Cardiac fibroblast (primary cell): ENCODE data around the gene IFNA17.
"Not testable (repeated sequence)": the region's sequence is repeated elsewhere in the genome, so short reads cannot be mapped to it uniquely, and the experiment has no call there.

ENCODE experiments used
- DNase-seq, 2 donors: peaks; one replicate each; pipeline versions ENCODE4 v3.0.0 to v3.0.0-alpha.2; 2010; ENCODE audit warnings: low read depth in 2 of 2
- H3K4me3 ChIP-seq, 2 donors: replicated peaks in 1 of 2; 1 replicate in 1 of 2; 2 replicates in 1 of 2; pipeline ENCODE4 v1.5.1; 2011; ENCODE audit warnings: low read depth in 2 of 2, low read length in 2 of 2, mild to moderate bottlenecking in 2 of 2, moderate library complexity in 1 of 2
- TF ChIP-seq, protein P1 (sequence below): IDR thresholded peaks from one replicate; pipeline ENCODE4 v1.5.1; 2011; ENCODE audit warnings: low read depth, mild to moderate bottlenecking, low read length, inconsistent platforms

Gene IFNA17

DNA sequence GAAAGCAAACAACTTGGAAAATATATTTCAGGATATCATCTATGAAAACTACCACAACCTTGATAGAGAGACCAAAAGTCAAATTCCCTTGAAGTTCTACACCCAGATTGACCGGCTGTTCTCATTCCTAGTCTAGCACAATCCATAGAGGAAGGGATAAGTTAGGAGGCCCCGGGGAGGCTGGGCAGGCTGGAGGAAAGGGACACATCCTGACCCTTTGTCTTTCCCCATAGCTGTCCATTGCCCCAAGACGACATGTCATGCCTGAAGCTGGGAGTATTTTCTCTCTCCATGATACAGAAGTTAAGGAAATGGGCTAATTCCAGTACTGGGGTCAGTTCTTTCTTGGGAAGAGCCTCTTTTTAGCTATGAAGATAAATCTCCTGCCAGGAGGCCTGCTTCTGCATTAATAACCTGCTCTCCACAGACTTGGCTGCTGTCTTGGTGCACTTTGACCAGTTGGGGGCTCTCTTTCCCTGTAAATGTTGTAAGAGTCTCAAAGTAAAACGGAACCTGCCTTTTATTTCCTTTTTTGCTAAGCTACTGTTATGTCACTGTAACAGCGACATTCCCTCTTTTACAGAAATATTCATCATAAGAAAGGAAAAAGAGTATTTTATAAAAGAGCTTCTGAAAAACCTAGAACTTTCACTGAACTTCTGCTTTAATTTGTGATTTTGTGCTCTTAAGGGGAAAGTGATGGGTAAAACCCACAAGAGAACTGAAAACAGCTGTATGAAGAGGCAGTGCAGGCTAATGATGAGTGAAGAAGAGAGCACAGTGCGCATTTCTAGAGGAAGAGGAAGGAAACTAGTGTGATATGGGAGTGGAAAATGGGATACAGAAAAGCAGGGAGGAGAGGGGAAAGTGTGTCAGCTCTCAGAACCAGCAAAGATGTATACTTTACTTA lies 32.9 kb downstream of the IFNA17 start:
- TF ChIP-seq, protein P1, sequence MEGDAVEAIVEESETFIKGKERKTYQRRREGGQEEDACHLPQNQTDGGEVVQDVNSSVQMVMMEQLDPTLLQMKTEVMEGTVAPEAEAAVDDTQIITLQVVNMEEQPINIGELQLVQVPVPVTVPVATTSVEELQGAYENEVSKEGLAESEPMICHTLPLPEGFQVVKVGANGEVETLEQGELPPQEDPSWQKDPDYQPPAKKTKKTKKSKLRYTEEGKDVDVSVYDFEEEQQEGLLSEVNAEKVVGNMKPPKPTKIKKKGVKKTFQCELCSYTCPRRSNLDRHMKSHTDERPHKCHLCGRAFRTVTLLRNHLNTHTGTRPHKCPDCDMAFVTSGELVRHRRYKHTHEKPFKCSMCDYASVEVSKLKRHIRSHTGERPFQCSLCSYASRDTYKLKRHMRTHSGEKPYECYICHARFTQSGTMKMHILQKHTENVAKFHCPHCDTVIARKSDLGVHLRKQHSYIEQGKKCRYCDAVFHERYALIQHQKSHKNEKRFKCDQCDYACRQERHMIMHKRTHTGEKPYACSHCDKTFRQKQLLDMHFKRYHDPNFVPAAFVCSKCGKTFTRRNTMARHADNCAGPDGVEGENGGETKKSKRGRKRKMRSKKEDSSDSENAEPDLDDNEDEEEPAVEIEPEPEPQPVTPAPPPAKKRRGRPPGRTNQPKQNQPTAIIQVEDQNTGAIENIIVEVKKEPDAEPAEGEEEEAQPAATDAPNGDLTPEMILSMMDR = peak; percentile 54
- DNase-seq = peak; percentile 11 to 33
- not testable (repeated sequence) for H3K4me3 ChIP-seq

DNA sequence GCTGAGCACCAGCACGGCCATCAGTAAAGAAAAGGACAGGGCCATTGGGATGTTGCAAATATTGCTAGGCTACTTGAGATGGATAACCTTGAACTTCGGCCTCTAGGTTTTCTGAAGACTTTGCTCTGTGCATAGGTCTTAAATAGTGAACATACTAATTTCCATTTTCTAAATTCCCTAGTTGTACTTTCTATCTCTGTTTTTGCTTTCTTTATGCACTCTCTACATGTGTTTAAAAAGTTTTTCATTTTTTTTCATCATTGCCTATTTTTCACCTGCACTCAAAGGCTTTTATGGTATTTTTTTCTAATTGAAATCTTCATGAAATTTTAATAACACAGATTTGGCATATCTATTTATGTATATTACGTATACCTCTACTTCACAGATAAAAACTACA lies 40.5 kb downstream of the IFNA17 start, which contains the start of gene IFNA4:
Gene IFNA4, minus strand, starts transcription at position 101 of the 400 bp plus-strand sequence. Its CDS starts 56 bp downstream, at position 45.
- not testable (repeated sequence) for DNase-seq, H3K4me3 ChIP-seq

DNA sequence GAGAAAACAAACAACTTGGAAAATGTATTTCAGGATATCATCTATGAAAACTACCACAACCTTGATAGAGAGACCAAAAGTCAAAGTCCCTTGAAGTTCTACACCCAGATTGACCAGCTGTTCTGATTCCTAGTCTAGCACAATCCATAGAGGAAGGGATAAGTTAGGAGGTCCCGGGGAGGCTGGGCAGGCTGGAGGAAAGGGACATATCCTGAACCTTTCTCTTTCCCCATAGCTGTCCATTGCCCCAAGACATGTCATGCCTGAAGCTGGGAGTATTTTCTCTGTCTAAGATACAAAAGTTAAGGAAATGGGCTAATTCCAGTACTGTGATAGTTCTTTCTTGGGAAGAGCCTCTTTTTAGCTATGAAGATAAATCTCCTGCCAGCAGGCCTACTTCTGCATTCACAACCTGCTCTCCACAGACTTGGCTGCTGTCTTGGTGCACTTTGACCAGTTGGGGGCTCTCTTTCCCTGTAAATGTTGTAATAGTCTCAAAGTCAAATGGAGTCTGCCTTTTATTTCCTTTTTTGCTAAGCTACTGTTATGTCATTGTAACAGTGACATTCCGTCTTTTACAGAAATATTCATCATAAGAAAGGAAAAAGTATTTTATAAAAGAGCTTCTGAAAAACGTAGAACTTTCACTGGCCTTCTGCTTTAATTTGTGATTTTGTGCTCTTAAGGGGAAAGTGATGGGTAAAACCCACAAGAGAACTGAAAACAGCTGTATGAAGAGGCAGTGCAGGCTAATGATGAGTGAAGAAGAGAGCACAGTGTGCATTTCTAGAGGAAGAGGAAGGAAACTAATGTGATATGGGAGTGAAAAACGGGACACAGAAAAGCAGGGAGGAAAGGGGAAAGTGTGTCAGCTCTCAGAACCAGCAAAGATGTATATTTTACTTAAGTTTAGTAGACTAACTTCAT lies 44.9 kb downstream of the IFNA17 start:
- H3K4me3 ChIP-seq = not testable (repeated sequence)
- DNase-seq = peak; percentile 10 to 32
- TF ChIP-seq, protein P1 = peak; percentile 39
